Neural progenitor cell (in vitro differentiated cells): ENCODE results near the gene CDKL5. TPM values are rescaled to one million over a fixed set of nuclear protein-coding genes. Genes with fewer than 3 reads are reported as not detected.

Experiments
- DNase-seq: peaks from one replicate; pipeline ENCODE4 v3.0.0-alpha.2; 2016; ENCODE audit warnings: low spot score
- H2AFZ ChIP-seq: fragments of 200-600 bp; sonication (generic); replicated peaks from 2 replicates; pipeline ENCODE4 v1.6.1; 2016; ENCODE audit warnings: antibody characterized with exemption
- H3F3A ChIP-seq: fragments of 200-600 bp; sonication (generic); 2 replicates; pipeline ENCODE4 v1.6.1; 2016; ENCODE audit warnings: antibody characterized with exemption, low read depth
- H3K27ac ChIP-seq: fragments of 200-600 bp; sonication (generic); 2 replicates; pipeline ENCODE4 v1.5.1; 2016; ENCODE audit warnings: mild to moderate bottlenecking
- H3K27me3 ChIP-seq: fragments of 200-600 bp; sonication (generic); 2 replicates; pipeline ENCODE4 v1.6.1; 2016; ENCODE audit warnings: mild to moderate bottlenecking, moderate library complexity
- H3K36me3 ChIP-seq: fragments of 200-600 bp; sonication (generic); 2 replicates; pipeline ENCODE4 v1.5.1; 2016
- H3K4me1 ChIP-seq: fragments of 200-600 bp; sonication (generic); 2 replicates; pipeline ENCODE4 v1.6.1; 2016; ENCODE audit warnings: mixed run types
- H3K4me2 ChIP-seq: fragments of 200-600 bp; sonication (generic); 2 replicates; pipeline ENCODE4 v1.6.1; 2016
- H3K4me3 ChIP-seq: fragments of 200-600 bp; sonication (generic); 2 replicates; pipeline ENCODE4 v1.5.1; 2016
- H3K79me2 ChIP-seq: fragments of 200-600 bp; sonication (generic); 2 replicates; pipeline ENCODE4 v1.6.1; 2016; ENCODE audit warnings: low read depth
- H3K9ac ChIP-seq: fragments of 200-600 bp; sonication (generic); 2 replicates; pipeline ENCODE4 v1.6.1; 2016
- H3K9me3 ChIP-seq: fragments of 200-600 bp; sonication (generic); 2 replicates; pipeline ENCODE4 v1.5.1; 2016; ENCODE audit warnings: low read depth
- H4K20me1 ChIP-seq: fragments of 200-600 bp; sonication (generic); 2 replicates; pipeline ENCODE4 v1.6.1; 2016; ENCODE audit warnings: low read depth
- H3K27ac Mint-ChIP-seq: 3 replicates; pipeline ENCODE4 v1.8.0; 2021; ENCODE audit warnings: mixed read lengths
- H3K27me3 Mint-ChIP-seq: 2 replicates; pipeline ENCODE4 v1.8.0; 2022; ENCODE audit warnings: low read depth, mild to moderate bottlenecking, inconsistent platforms, moderate library complexity, mixed read lengths; ENCODE audit not compliant: insufficient read depth
- H3K36me3 Mint-ChIP-seq: 3 replicates; pipeline ENCODE4 v1.8.0; 2021; ENCODE audit warnings: mixed read lengths
- H3K4me1 Mint-ChIP-seq: 3 replicates; pipeline ENCODE4 v1.8.0; 2021; ENCODE audit warnings: mixed read lengths
- H3K4me3 Mint-ChIP-seq: 3 replicates; pipeline ENCODE4 v1.8.0; 2021; ENCODE audit warnings: mild to moderate bottlenecking, moderate library complexity, mixed read lengths
- H3K9me3 Mint-ChIP-seq: 3 replicates; pipeline ENCODE4 v1.8.0; 2020; ENCODE audit warnings: mixed read lengths
- EZH2 ChIP-seq: fragments of 200-600 bp; sonication (generic); IDR thresholded peaks from 2 replicates; pipeline ENCODE4 v1.6.1; 2017; ENCODE audit warnings: antibody characterized with exemption, mild to moderate bottlenecking, moderate library complexity
- EZH2phosphoT487 ChIP-seq: fragments of 200-600 bp; sonication (generic); IDR thresholded peaks from 2 replicates; pipeline ENCODE4 v1.6.1; 2017; ENCODE audit warnings: antibody characterized with exemption
- total RNA-seq: library from RNA; depleted of rRNA; stranded (reverse); fragments of >200 nt; gene quantifications from 2 replicates; pipeline ENCODE4 v1.2.3, GENCODE V29; 2015; ENCODE audit warnings: low replicate concordance
- TF ChIP-seq, protein P1 (sequence below): fragments of 200-600 bp; sonication (generic); IDR thresholded peaks from 2 replicates; pipeline ENCODE4 v1.5.1; 2017; ENCODE audit warnings: antibody characterized with exemption, mild to moderate bottlenecking

CDKL5 gene
- total RNA-seq, 1 donor from 2014 or later: 8.6 TPM

DNA sequence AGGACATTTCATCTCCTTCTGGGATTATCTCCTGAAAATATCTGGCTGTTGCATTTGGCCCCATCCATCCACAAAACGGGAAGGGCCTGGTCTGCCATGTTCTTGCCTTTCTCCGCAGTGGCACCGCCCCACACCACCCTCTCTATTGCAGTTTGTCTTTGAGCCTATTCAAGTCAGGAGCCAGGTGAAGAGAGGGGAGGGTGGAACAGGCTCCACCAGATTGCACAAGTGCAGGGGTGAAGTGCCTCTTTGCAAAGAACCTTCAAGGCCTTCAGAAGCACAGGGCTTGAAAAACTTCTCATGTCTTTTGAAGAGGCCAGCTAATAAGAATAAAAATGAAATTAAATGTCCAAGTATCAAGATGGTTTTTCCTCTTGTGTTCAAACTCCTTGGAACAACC lies 217.8 kb downstream of the CDKL5 start:
- Histone ChIP-seq H4K20me1 (no peaks in the 10 kb centered on the region), H3K9ac (no peak overlapping the region), H3K4me2 (no peak overlapping the region), H3K9me3 (no peaks in the 10 kb centered on the region), H3K36me3 (no peaks in the 10 kb centered on the region), H2AFZ (no peak overlapping the region), H3K27ac (no peak overlapping the region), H3K27me3 (no peaks in the 10 kb centered on the region), H3F3A (no peaks in the 10 kb centered on the region), H3K4me3 (no peak overlapping the region), H3K79me2 (no peaks in the 10 kb centered on the region), H3K4me1 (peaks cover 5% of the 10 kb centered on the region)
- TF ChIP-seq, protein P1, sequence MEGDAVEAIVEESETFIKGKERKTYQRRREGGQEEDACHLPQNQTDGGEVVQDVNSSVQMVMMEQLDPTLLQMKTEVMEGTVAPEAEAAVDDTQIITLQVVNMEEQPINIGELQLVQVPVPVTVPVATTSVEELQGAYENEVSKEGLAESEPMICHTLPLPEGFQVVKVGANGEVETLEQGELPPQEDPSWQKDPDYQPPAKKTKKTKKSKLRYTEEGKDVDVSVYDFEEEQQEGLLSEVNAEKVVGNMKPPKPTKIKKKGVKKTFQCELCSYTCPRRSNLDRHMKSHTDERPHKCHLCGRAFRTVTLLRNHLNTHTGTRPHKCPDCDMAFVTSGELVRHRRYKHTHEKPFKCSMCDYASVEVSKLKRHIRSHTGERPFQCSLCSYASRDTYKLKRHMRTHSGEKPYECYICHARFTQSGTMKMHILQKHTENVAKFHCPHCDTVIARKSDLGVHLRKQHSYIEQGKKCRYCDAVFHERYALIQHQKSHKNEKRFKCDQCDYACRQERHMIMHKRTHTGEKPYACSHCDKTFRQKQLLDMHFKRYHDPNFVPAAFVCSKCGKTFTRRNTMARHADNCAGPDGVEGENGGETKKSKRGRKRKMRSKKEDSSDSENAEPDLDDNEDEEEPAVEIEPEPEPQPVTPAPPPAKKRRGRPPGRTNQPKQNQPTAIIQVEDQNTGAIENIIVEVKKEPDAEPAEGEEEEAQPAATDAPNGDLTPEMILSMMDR: no peak
- no peak for TF ChIP-seq EZH2
- TF ChIP-seq EZH2phosphoT487: no peak
- Mint-ChIP-seq H3K27me3 (peaks cover 5% of the 10 kb centered on the region), H3K27ac (no peak overlapping the region), H3K36me3 (no peaks in the 10 kb centered on the region), H3K4me1 (peaks cover 19% of the 10 kb centered on the region), H3K9me3 (peaks cover 10% of the 10 kb centered on the region), H3K4me3 (no peak overlapping the region)
- DNase-seq: no peak

DNA sequence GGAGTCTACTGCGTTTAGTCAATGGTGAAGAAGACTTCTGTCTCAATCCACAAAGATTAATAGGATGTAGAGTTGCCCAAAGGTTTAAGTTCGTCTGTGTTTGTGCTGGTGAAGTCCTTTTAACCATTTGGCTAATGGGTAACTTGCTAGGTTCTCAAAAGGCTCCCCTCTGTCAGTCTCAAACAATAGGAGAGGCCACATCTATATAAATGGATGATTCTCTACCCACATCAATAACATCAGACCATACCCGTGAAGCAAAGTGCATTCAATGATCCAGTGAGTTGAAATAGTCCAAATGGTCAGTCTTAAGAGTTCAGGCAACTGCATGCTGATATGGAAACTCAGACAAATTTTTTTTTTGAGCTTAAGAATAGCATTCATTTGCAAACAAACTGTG lies 218.4 kb downstream of the CDKL5 start:
- no peak overlapping the region for H3K27ac Mint-ChIP-seq
- no peak for DNase-seq
- TF ChIP-seq EZH2: no peak
- TF ChIP-seq EZH2phosphoT487: no peak
- TF ChIP-seq, protein P1: no peak
- H3K4me3 Mint-ChIP-seq: no peak overlapping the region
- no peak overlapping the region for H2AFZ ChIP-seq
- H3K4me3 ChIP-seq: no peak overlapping the region
- no peak overlapping the region for H3K4me2 ChIP-seq
- H3K9me3 Mint-ChIP-seq: peaks cover 10% of the 10 kb centered on the region
- H3K27me3 ChIP-seq: no peaks in the 10 kb centered on the region
- H3K4me1 ChIP-seq: peaks cover 5% of the 10 kb centered on the region
- peaks cover 19% of the 10 kb centered on the region for H3K4me1 Mint-ChIP-seq
- peaks cover 5% of the 10 kb centered on the region for H3K27me3 Mint-ChIP-seq
- no peaks in the 10 kb centered on the region for H4K20me1 ChIP-seq
- H3K79me2 ChIP-seq: no peaks in the 10 kb centered on the region
- H3K36me3 Mint-ChIP-seq: no peaks in the 10 kb centered on the region
- H3F3A ChIP-seq: no peaks in the 10 kb centered on the region
- no peaks in the 10 kb centered on the region for H3K9me3 ChIP-seq
- no peak overlapping the region for H3K9ac ChIP-seq
- H3K36me3 ChIP-seq: no peaks in the 10 kb centered on the region
- no peak overlapping the region for H3K27ac ChIP-seq

DNA sequence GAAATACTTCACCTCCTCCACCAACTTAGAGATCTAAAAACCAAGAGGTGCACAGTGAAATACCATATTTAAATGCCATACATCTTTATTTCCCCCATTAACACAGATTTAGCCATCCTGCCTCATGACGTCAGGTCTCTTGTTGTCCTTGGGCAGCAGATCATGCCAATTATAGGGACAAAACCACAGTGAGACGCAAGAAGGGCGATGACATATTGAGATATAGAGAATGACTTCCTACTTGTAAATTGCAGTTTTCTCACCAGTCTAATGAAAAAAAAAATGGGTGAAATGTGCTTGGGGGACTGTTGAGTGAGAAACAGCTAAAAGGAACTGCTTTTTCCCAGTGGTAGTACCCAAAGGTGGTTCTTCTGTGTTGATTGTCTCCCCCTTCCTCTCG lies 222.2 kb downstream of the CDKL5 start:
- Histone ChIP-seq H2AFZ (no peak overlapping the region), H3K27me3 (no peaks in the 10 kb centered on the region), H3K36me3 (no peaks in the 10 kb centered on the region), H3K27ac (no peak overlapping the region), H3F3A (no peaks in the 10 kb centered on the region), H3K9me3 (no peaks in the 10 kb centered on the region), H3K4me1 (peaks cover 10% of the 10 kb centered on the region), H3K79me2 (no peaks in the 10 kb centered on the region), H4K20me1 (no peaks in the 10 kb centered on the region), H3K4me3 (no peak overlapping the region), H3K4me2 (no peak overlapping the region), H3K9ac (no peak overlapping the region)
- Mint-ChIP-seq H3K4me3 (no peak overlapping the region), H3K9me3 (peaks cover 12% of the 10 kb centered on the region), H3K36me3 (no peaks in the 10 kb centered on the region), H3K4me1 (peaks cover 39% of the 10 kb centered on the region), H3K27me3 (peaks cover 4% of the 10 kb centered on the region), H3K27ac (no peak overlapping the region)
- TF ChIP-seq, protein P1: no peak
- DNase-seq: no peak
